Measurements from ENCODE around the gene RETREG3. TPM values are rescaled to one million over a fixed set of nuclear protein-coding genes. Genes with fewer than 3 reads are reported as not detected.
A peak's percentile ranks its signal among the peaks of the same experiment; 100 is the strongest.

Gene RETREG3
- total RNA-seq, 3 donors from 2014 or later, result 27.2 to 37.9 (median 30.0) TPM

- H3K36me3 Mint-ChIP-seq (ENCODE audit: insufficient read depth), result peaks cover 24% of the 10 kb centered on the region
- no peak for DNase-seq
- H3K4me1 Mint-ChIP-seq (ENCODE audit: low read depth), result peaks cover 22% of the 10 kb centered on the region
- H3K9me3 Mint-ChIP-seq, result no peaks in the 10 kb centered on the region
- H3K27me3 Mint-ChIP-seq (ENCODE audit: low read depth), result no peaks in the 10 kb centered on the region
- no peak for ATAC-seq
- peak overlapping the region; percentile 96 for H3K4me3 Mint-ChIP-seq
Measured at GRCh38 chr17:42568341-42569111, 40.6 kb downstream of the RETREG3 start.

DNA sequence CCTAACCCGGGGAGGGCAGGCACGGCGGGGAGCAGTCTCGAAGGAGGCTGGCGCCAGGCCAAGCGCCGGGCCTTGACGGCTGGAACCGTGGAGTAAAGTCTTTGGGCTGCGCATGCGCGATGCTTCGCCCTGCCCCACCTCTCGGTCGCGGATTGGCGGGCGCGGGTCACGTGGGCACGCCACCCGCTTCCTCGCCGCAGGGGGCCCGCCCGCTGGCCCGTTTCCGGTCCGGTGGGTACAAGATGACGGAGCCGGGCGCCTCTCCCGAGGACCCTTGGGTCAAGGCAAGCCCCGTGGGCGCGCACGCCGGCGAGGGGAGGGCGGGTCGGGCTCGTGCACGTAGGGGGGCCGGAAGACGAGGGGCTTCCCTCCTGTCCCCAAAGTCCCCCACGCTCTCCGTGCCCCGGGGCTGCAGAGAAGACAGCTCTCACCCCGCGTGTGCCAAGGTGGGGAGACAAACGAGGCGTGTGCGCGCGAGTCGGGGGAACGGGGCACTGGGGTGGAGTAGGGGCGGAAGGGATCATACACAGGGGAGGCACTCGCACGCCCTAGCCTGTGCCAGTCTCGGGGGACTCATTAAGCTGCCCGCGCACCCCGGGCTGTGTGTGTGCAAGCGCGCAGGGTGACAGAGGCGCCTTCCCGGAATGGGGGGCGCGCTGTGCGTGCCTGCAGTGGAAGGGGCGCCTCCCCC is 42.1 kb downstream of the RETREG3 start, which contains the start of gene MLX:
TSS of gene MLX (plus strand) at position 218 of the 691 bp plus-strand sequence. CDS start at position 243, 25 bp downstream.
- H3K4me3 Mint-ChIP-seq, result peak within 1 kb of the TSS; percentile 96
- peak; percentile 89 for DNase-seq
- peak; percentile 77 to 78 for ATAC-seq
- no peaks in the 10 kb centered on the region for H3K27me3 Mint-ChIP-seq (ENCODE audit: low read depth)
- peaks cover 30% of the 10 kb centered on the region for H3K4me1 Mint-ChIP-seq (ENCODE audit: low read depth)
- peaks cover 16% of the 10 kb centered on the region for H3K36me3 Mint-ChIP-seq (ENCODE audit: insufficient read depth)
- no peaks in the 10 kb centered on the region for H3K9me3 Mint-ChIP-seq

DNA sequence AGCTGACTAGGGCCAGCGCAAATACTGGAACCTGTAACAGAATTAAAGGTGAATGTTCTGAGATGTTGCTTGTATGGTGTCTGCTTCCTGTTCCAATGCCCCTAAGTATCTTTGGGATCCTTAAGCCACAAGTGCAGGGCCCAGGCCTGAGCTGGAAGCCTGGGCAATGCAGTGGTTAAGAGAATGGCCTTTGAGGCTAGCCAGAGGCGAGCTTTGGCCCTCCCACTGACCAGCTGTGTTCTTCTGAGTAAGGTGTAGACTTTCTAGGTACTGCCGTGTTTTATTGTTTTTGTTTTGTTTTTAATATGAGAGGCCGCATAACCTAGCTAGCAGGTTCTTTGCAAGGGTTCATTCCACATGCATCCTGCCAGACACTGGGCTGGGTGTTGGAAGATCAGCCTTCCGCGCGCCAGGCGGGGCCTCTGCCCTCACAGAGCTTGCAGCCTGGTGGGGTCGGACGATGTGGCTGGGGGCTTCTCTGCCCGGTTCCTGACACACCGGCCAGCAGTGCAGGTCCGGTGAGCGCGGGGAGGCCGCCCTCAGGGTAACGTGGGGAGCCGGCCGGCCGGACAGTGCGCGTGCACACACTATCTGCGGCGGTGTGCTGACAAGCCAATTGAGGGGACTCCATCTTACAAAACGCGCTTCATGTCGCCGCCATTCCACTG is 42.8 kb downstream of the RETREG3 start:
- DNase-seq (no peak), ATAC-seq (no peak)
- Mint-ChIP-seq H3K4me3 (peak overlapping the region; percentile 96), H3K9me3 (no peaks in the 10 kb centered on the region), H3K36me3 (ENCODE audit: insufficient read depth) (peaks cover 14% of the 10 kb centered on the region), H3K27me3 (ENCODE audit: low read depth) (no peaks in the 10 kb centered on the region), H3K4me1 (ENCODE audit: low read depth) (peaks cover 37% of the 10 kb centered on the region)

GRCh38 chr17:42565523-42566214 is 43.5 kb downstream of the RETREG3 start:
- Mint-ChIP-seq H3K27me3 (ENCODE audit: low read depth) (no peaks in the 10 kb centered on the region), H3K4me3 (peak overlapping the region; percentile 96), H3K4me1 (ENCODE audit: low read depth) (peaks cover 38% of the 10 kb centered on the region), H3K9me3 (no peaks in the 10 kb centered on the region), H3K36me3 (ENCODE audit: insufficient read depth) (peaks cover 9% of the 10 kb centered on the region)
- ATAC-seq, result no peak
- DNase-seq, result no peak

DNA sequence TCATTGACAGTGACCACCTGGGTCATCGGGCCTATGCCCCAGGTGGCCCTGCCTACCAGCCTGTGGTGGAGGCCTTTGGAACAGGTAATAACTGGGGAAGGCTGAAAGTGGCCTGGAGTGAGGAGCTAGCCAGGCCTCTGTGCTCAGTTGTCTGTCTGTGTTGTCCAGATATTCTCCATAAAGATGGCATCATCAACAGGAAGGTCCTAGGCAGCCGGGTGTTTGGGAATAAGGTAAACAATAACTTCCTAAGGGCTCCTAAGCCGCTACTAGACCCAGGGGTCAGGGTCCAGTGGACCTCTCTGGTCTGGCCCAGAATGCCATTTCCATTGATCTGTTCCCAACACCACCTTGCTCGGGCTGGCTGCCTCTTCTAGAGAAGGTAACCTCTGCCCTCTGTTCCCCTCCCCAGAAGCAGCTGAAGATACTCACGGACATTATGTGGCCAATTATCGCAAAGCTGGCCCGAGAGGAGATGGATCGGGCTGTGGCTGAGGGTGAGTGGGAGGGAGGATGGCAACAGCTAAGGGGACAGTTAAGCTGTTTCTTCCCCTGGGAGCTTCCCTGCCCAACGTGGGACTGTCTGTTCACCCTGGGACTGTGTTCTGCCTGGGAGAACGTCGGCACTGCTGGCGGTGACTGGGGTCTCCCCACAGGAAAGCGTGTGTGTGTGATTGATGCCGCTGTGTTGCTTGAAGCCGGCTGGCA is 44.2 kb downstream of the RETREG3 start:
- DNase-seq (no peak), ATAC-seq (no peak)
- Mint-ChIP-seq H3K9me3 (no peaks in the 10 kb centered on the region), H3K36me3 (ENCODE audit: insufficient read depth) (peaks cover 9% of the 10 kb centered on the region), H3K4me1 (ENCODE audit: low read depth) (peaks cover 38% of the 10 kb centered on the region), H3K4me3 (peak overlapping the region; percentile 42), H3K27me3 (ENCODE audit: low read depth) (no peaks in the 10 kb centered on the region)

- DNase-seq, result no peak
- H3K4me3 Mint-ChIP-seq, result peak overlapping the region; percentile 91
- H3K4me1 Mint-ChIP-seq (ENCODE audit: low read depth), result peaks cover 38% of the 10 kb centered on the region
- peaks cover 7% of the 10 kb centered on the region for H3K36me3 Mint-ChIP-seq (ENCODE audit: insufficient read depth)
- no peaks in the 10 kb centered on the region for H3K9me3 Mint-ChIP-seq
- no peak for ATAC-seq
- H3K27me3 Mint-ChIP-seq (ENCODE audit: low read depth), result no peaks in the 10 kb centered on the region
Measured at GRCh38 chr17:42563950-42564349, 45.2 kb downstream of the RETREG3 start.

DNA sequence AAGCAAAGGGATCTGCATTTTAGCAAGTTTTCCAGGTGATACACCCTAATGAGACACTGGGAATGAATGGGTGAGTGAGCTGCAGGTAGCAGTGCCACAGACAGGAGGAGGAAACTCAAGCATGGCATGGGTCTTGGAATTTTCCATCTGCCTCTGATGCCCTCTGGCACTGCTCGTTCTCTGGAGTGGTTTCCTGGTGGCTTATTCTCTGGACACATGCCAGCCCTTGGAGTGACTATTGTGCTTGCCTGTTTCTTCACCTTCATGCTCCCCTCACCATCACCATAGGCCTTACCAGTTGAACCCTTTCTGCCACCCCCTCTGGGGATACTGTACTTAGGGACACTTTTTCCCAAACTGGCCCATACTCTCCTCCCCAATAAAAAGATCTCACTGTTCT is 45.6 kb downstream of the RETREG3 start:
- H3K36me3 Mint-ChIP-seq (ENCODE audit: insufficient read depth), result peaks cover 5% of the 10 kb centered on the region
- H3K9me3 Mint-ChIP-seq, result no peaks in the 10 kb centered on the region
- no peak for DNase-seq
- no peaks in the 10 kb centered on the region for H3K27me3 Mint-ChIP-seq (ENCODE audit: low read depth)
- H3K4me1 Mint-ChIP-seq (ENCODE audit: low read depth), result peaks cover 36% of the 10 kb centered on the region
- peak overlapping the region; percentile 91 for H3K4me3 Mint-ChIP-seq
- no peak for ATAC-seq

GRCh38 chr17:42563143-42563509 is 46.0 kb downstream of the RETREG3 start:
- H3K27me3 Mint-ChIP-seq (ENCODE audit: low read depth), result no peaks in the 10 kb centered on the region
- ATAC-seq (no peak), DNase-seq (no peak)
- H3K9me3 Mint-ChIP-seq, result no peaks in the 10 kb centered on the region
- peak overlapping the region; percentile 91 for H3K4me3 Mint-ChIP-seq
- H3K4me1 Mint-ChIP-seq (ENCODE audit: low read depth), result peaks cover 35% of the 10 kb centered on the region
- peaks cover 5% of the 10 kb centered on the region for H3K36me3 Mint-ChIP-seq (ENCODE audit: insufficient read depth)

- DNase-seq (no peak), ATAC-seq (peak; percentile 16 to 19)
- Mint-ChIP-seq H3K4me3 (peak overlapping the region; percentile 91), H3K9me3 (no peaks in the 10 kb centered on the region), H3K27me3 (ENCODE audit: low read depth) (no peaks in the 10 kb centered on the region), H3K36me3 (ENCODE audit: insufficient read depth) (peaks cover 2% of the 10 kb centered on the region), H3K4me1 (ENCODE audit: low read depth) (peaks cover 31% of the 10 kb centered on the region)
Measured at GRCh38 chr17:42562388-42563142, 46.6 kb downstream of the RETREG3 start.

DNA sequence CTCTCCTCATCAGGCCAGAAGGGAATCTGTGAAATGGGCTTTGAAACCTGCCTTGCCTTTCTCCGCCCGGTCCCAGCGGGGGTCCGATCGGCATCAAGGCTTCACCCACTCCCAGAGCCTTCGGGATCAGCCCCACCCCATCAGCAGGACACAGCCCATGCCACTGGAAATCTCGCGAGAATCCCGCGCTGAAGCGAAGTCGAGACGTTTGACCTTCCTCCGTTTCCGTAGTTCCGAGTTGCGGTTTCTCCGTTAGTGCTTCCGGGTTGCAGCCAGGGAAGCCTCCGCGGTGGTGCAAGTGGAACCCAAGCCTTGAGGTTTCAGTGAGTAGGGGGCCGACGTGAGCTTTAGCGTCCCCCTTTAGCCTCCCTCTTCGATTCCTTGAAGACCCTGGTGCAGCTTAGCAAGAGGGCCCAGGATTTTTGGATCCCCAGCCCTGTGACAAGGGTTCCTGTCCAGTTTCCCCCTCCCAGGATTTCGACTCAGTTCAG is 47.2 kb downstream of the RETREG3 start, which contains the start of gene COASY:
TSS of gene COASY (plus strand) at position 252 of the 491 bp plus-strand sequence. CDS start 475 bp downstream, outside the sequence.
- Mint-ChIP-seq H3K4me1 (ENCODE audit: low read depth) (peaks cover 32% of the 10 kb centered on the region), H3K9me3 (no peaks in the 10 kb centered on the region), H3K36me3 (ENCODE audit: insufficient read depth) (peaks cover 2% of the 10 kb centered on the region), H3K4me3 (peak within 1 kb of the TSS; percentile 91), H3K27me3 (ENCODE audit: low read depth) (no peaks in the 10 kb centered on the region)
- peak; percentile 88 for DNase-seq
- ATAC-seq, result peak; percentile 70 to 72

DNA sequence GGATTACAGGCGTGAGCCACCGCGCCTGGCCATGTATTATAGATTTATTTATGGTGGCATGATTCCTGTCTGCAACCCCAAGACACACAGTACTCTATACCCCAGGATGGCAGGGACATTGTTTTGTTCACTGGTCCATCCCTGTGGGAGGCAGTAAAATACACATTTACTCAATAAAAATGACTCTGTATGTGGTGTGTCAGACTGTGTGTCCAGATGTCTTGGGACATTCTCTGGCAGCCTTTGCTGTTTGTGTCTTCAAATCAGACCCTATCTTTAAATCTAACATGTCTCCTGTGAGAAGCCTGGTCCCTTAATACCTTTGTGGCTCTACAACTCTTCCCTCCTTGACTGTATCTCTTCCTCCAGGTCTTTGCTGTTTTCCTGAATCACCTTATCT is 48.9 kb downstream of the RETREG3 start:
- peaks cover 30% of the 10 kb centered on the region for H3K4me1 Mint-ChIP-seq (ENCODE audit: low read depth)
- no peaks in the 10 kb centered on the region for H3K9me3 Mint-ChIP-seq
- H3K4me3 Mint-ChIP-seq, result peak overlapping the region; percentile 63
- ATAC-seq (no peak), DNase-seq (no peak)
- peaks cover 2% of the 10 kb centered on the region for H3K36me3 Mint-ChIP-seq (ENCODE audit: insufficient read depth)
- H3K27me3 Mint-ChIP-seq (ENCODE audit: low read depth), result no peaks in the 10 kb centered on the region

DNA sequence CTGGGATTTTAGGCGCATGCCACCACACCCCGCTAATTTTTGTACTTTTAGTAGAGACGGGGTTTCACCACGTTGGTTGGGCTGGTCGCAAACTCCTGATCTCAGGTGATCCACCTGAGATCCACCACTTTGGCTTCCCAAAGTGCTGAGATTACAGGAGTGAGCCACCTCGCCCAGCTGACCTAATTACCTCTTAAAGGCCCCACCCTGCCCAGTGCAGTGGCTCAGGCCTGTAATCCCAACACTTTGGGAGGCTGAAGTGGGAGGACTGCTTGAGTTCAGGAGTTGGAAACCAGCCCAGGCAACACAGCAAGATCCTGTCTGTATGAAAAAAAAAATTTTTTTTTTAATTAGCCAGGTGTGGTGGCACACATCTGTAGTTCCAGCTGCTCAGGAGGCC is 50.1 kb downstream of the RETREG3 start:
- Mint-ChIP-seq H3K27me3 (ENCODE audit: low read depth) (no peaks in the 10 kb centered on the region), H3K4me3 (no peak overlapping the region), H3K4me1 (ENCODE audit: low read depth) (peaks cover 33% of the 10 kb centered on the region), H3K9me3 (no peaks in the 10 kb centered on the region), H3K36me3 (ENCODE audit: insufficient read depth) (peaks cover 2% of the 10 kb centered on the region)
- no peak for DNase-seq
- ATAC-seq, result no peak
